ENCODE measurements around the gene SERPINB1.
"Not testable (repeated sequence)": the region's sequence is repeated elsewhere in the genome, so short reads cannot be mapped to it uniquely, and the experiment has no call there.

Gene SERPINB1

DNA sequence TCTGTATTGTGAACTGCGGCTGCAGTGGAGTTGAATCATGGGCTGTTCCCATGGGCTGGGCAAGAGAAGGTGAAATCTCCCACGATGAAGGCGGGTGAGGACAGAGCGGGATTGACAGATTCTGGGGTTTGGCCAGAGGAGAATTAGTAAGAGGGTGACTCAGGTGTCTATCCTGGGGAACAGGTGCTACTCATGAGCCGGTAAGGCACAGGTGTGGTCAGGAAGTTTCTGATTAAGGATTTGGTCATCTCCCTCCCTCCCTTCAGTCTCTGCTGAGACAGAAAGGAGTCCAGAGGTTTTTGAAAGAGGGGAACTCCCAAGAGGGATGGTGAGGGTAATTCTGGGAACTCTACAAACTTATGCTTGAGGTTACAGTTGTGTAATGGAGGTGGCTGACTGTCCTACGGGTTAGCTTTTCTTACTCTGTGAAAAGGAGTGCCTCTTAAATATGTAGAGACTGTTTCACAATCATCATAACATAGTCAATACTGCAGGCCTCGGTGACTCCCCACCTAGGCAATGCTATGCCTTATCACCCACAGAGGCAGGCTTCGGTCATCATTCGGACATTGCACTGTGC is 31.5 kb downstream of the SERPINB1 start:
- DNase-seq, result no peak

DNA sequence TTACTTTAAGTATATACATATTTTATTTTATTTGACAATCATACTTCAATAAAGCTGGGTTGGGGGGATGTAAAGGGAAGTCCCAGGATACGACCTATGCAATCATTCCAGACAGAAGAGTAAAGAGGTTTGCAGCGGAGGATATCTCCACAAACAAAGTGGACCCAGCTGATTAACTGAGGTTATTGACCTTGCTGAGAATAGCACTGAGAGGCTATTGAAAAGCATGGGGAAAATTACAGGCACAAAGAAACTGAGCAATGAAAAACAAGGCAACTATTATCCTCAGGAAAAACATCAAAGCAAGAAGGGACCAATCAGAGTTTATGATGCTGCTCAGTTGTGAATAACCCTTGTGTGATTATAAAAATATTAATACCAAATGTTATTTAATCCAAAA is 32.6 kb downstream of the SERPINB1 start:
- DNase-seq, result no peak

DNA sequence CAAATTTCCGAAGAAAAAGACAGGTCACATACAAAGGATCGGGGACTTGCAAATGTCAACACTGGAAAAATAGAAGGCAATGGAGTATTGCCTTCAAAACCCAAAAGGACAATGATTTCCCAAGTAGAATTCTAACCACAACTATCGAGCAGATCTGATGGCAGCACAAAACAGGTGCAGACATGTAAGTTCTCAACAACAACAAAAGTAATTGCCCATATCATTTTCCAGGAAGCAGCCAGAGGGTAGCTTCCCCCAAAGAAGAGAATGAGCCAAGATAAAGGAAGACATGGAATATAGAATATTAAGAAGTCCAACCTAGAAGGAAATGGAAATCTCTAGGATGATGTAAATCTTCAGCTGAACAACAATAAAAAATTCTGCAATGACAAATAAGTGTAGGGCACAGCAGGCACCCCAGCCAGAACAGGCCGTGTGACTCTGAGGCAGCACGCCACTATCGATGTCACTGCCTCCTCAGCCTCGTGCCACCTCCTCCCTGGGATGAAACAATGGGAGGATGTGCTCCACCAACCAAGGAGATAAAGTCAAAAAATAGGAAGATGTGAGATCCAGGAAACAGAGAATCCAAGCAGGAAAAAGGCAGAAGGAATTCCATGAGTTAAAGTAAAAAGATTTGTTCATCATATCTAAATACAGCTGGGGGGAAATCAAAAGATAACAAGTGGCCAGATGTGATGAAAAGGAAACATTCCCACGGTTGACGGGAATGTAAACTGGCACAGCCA is 34.1 kb downstream of the SERPINB1 start:
- no peak for DNase-seq

DNA sequence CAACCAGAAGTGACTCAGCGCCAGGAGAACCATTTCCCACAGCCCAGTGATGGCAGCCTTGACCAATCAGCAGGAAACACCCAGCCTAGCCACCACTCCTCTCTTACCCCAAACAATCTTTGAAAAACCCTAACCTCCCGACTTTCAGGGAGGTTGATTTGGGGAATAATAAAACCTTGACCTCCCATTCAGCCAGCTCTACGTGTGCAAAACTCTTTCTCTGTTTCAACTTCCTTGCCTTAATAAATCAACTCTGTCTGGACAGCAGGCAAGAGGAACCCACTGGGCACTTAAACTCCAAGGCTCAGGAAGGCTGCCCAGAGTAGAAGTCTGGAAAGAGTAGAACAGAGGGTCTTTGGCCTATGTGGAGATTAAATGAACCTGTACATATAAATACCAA is 35.0 kb downstream of the SERPINB1 start:
- DNase-seq, result no peak

DNA sequence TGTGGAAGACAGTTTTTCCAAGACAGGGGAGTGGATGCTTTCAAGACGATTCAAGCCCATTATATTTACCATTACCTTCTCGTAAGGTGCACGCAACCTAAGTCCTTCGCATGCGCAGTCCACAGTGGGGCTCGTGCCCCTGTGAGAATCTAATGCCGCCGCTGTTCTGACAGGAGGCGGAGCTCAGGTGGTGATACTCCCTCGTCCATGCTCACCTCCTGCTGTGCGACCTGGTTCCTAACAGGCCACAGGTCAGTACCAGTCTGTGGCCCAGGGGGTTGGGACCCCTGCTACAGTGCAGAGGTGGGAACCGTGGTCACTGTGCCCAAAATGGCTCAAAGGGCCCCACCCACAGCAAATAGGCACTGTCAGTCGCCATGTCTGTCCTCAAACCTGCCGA is 36.6 kb downstream of the SERPINB1 start:
- DNase-seq, result no peak

DNA sequence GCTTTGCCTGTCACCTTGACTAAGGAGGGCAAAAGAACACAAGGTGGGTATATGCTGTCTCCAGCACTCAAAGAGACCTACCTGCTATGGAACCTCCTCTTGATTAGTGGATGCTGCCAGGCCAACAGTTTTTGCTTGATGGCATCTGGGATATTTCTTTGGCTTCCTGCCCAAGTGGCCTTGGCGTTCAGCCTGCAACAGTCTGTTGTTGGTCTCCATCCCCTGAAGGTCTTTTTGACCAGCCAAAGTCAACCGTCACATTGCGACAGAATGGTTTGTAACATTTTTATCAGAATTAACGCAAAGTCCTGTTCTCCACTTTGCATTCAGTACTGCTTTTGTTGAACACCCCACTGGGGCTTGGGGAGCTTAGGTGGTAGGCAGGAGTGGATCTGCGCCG is 37.1 kb downstream of the SERPINB1 start:
- DNase-seq, result no peak

DNA sequence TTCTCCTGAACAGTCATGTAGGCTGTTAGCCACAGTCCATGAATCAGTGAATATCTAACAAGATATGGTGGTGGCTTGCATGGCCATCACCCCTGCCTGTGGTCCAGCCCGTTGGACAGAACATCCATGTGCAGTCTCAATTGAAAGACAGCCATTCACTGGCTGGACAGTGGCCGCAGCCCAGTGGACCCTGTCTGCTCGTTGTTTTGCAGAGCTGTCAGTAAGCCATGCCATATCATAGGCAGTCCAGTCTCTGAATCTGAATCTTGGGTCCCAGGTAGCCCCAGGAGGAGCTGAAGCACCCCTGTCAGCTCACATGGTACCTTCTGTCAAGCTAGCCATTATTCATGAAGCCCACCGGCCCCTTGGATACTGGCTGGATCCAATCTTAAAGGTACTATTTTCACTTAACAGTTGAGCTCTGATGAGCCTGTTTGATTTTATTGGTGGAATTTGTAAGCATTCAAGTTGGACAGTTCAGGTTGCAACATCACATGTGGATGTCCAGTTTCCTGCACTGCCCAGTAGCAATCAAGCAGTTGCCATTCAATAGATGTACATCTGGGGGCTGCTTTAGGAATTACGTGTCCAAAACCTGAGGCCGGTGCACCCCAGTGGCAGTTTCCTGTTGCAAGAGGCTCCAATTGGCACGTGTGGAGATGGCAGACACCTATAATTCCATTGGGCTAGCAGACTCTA is 37.8 kb downstream of the SERPINB1 start:
- DNase-seq, result no peak

DNA sequence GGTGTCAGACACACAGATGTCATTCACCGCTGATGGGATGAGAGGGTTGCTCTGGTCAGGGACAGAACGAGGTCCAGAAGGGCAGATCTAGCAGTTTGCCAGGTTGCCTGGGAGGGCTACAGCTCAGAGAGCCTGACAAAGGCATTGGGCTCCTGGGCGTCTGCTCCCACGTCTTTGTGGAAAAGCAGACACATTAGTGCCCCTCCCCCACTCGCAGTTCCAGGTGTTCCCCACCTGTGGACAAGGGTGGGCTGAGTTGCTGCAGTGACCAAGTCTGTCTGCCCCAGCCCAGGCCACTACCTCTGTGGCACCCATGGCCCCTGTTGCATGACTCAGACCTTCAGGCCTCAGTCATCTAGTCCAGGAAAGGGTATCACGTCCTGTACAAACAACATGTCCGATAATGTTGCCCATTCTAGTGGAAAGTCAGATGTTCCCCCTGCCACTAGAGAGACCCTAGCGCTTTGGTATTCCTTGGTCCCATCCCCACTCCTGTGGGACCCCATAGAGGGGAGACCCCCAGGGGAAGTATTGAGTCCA is 39.1 kb downstream of the SERPINB1 start:
- no peak for DNase-seq

DNA sequence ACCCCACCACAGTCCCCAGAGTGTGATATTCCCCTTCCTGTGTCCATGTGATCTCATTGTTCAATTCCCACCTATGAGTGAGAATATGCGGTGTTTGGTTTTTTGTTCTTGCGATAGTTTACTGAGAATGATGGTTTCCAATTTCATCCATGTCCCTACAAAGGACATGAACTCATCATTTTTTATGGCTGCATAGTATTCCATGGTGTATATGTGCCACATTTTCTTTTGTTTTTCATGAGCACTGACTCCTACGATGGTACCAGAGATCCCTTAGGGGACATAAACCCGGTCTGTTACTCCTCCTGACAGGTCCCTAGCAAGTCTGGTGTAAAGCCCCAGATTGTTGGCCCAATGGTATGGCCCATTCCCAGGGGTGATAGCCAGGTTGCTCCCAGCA is 40.0 kb downstream of the SERPINB1 start:
- not testable (repeated sequence) for DNase-seq

DNA sequence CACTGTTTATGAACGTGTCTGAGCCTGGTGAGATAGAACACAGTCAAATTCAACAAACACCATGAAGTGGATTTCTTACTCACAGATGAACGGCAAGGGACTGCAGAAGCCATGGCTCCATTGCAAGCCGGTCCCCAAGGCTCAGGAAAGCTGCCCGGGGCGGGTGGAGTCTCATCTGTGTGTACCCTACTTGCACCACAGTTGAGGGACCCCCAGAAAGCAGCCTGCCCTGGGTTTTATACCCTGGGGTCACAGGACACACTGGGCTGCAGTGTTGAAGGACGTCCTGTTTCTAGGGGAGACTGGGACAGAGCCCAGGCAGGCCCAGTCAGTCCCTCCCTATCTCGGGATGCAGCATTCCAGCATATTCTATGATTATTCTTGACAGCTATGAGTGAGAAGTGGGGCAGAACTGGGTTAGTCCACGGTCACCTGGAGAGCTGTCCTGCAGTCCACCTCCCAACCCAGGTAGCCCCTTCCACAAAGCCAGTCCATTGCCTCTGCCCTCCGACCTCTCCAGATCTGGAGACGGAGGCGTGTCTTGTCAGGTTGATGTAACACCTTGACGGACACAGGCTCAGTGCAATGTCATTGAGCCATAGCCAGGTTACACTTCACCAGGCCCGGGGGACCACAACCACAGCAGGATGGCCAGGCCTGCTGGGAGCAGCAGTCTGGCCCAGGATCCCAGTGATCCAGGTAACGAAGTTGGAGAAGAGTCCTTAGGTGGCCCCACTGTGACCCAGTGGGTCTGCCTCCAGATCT is 40.9 kb downstream of the SERPINB1 start:
- DNase-seq, result no peak

DNA sequence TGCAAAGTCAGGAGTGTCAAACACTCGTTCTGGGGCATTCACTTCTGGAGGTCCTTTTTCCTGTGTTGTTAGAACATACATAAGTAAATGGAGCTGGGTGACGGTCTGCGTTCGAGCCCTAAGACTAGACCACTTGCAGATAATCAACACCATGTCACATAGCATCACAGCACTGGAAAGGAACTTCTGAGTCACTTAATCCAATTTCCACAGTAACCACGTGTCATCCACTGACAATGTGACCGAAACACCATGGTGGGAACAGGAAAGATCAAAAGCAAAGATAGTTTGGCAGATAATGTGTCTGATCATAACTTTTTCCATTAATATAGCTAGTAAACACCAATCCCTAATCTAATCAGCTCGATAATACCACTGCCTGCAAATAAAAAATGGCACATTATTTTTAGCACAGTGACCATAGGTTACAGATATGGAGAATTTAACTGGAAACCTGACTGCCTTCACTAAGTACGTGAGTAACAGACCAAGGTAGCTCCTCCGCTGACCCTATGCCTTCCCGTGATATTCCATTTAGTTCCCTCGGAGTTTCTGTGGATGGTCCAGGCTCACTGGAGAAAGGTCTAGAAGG is 41.6 kb downstream of the SERPINB1 start:
- no peak for DNase-seq

DNA sequence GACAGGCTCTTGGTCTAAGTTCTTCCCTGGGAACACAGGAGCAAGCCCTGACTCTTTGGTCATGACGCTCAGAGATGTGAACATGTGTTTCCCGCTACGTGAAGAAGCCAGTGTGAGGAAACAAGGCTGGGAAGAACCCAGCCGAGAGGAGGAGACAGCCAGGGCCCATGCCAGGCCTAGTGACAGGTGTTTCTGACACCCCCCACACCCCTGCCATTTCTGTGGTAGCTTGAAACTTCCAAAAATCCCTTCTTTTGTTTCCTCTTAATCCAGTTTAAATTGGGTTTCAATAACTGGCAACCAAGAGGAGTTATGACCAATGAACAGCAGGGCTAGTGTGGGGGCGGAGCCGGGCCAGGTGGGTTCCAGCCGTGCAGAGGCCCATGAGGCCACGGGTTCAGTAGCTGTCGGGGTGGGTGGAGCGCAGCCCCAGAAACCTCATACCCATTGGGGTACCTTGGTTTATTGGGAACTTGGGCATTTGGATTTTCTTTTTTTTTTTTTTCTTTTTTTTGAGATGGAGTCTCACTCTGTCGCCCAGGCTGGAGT is 43.0 kb downstream of the SERPINB1 start:
- DNase-seq, result no peak

DNA sequence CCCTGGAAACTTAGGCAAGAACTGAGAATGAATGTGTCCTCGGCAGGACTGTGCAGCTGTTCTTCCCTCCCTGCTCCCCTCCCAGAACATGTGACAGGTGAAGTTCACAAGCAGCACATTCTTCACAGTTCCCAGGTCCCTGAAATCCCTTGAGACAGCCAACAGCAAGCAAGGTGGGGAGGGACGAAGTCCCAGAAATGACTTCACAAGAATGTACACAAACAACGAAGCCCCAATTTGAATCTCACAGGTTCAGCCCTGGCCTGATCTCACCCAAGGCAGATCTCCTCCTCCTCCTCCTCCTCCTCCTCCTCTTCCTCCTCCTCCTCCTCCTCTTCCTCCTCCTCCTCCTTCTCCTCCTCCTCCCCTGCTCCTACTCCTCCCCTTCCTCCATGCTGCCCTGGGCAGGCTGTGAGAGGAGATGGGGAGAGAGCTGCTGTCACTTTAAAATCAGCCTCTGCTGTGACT is 44.1 kb downstream of the SERPINB1 start:
- DNase-seq, result no peak

DNA sequence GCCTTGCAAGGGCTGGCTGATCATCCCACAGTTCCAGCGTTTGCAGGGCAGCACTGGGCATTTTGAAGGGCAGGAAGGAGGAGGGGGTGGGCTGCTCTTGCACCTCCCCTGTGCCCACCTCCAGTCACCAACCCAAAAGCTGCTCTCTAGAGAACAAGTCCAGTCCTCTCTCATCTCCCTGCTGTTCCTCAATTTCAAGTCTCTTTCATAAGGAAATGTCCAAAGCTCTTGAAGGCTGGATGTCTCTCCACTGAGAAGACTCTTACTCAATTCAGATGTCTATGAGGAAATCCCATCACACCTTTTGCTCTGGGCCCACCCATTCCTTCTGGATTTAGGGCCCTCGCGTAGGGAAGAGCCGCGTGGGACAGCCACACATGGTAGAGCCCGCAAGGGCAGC is 44.8 kb downstream of the SERPINB1 start:
- DNase-seq, result no peak

DNA sequence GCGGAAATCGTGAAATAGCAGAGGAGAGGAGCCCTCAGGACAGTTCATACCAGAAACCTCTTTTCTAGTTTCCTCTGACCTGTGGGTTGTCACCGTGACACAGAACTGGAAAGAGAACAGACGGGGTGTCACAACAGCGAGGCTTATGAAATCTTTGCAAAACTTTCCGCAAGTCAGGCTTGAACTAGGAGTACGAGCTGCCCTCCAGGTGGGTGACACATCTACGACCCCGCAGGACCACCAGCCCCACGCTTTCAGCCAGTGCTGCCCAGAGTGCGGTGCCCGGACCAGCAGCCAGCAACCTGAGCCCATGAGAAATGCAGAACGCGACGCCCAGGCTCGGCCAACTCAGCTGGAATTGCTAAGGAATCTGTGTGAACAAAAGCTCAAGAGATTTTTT is 45.7 kb downstream of the SERPINB1 start:
- DNase-seq, result no peak

DNA sequence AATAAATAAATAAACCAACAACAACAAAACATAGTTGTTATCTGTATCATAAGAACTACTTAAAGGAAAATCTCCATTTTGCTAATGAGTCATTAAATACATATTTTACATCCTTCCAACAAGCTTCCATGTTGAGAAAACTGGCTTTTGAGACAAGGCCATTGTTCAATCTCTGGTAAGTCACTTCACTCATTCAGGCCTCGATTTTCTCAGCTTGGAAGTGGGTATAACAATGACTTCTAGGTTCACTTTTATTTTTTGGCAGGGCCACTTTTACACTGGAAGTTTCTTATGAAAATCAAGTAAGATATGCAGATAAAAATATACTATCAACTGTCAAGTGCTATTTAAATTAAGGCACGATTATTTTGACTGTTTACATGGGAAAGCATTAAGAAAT is 46.5 kb downstream of the SERPINB1 start:
- DNase-seq, result no peak

DNA sequence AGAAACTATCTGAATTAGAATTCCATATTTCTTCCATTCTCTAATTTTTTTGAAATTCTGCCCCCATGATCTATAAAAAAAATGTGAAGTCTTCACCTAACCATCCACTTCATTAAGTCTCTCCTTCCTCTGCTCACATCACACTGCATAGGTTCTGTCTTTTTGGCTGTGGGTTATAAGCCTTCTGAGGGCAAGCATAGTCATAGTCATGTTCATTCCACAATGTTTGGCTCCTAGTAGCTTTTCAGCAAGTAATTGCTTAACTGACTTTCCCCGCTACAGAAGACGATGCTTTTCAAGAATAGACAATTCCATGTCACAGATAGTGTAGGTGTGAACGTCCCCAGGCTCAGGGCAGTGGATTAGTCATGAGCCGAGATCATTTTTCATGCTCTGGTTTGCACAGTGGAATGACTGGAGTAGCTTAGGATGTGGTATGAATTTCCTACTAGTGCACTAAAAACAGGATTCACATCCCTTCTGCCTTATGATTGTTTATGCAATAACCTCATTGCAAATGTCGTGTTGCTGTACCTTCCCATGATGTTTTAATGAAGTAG is 47.4 kb downstream of the SERPINB1 start:
- no peak for DNase-seq

DNA sequence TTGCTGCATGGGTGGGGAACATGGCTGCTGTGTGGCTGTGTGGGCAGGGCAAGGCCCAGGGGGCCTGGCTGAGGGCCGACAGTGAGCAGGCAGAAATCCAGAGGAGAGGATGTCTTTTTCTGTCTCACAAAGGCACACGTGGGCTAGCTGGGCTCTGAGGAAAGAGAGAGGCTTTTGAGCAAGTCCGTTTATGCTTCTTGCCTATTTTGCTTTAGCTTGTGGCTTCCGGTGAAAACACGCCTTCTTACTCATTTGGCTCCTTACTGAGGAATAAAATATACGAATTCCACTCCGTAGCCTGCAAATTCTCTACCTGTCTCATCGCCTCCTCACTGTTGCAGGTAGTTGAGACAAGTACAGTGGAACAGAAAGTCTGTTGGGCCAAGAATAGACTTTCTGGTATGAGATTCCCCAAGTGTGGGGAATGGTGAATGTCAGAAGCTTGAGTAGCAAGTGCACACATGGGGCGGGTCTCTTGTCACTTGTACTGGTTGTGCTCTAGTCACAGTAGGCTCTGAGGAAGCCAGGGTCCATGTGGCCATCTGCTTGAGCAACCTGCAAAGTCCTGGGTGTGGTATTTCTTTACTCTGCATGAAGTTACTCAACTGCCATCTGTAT is 48.0 kb downstream of the SERPINB1 start:
- DNase-seq, result no peak

DNA sequence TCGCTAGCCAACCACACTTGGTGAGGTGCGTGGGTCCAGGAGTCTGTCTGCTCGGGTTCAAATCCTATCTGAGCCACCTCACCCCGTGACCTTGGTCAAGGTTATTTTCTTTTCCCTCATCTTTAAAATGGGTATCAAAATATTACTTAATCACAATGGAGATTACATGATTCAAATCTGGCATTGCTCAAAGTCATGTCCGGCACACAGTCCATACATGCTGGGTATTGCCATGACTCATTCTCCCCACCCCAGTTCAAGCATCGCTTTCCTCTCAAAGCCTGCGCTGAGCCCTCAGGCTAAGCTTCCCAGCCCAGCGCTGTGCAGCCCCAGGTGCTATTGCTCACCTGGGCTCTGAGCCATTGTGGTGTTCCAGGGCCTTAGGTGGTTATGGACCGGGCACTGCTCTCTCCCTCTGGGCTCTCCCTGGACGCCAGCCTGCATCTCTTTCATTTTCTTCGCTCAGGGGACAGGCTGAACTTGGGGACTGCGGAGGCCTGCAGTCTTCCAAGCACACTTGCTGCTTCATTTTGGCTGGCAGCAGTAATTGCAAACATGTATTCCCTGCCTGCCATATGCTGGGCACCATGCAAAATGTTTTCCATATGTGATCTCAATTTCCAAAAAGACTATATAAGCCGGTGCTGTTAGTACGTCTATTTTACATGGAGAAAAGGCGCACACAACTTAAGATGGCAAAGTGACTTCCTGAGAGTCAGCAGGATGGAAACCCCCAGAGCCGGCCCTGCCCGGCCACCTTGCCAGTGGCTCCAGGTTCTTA is 49.1 kb downstream of the SERPINB1 start:
- no peak for DNase-seq

DNA sequence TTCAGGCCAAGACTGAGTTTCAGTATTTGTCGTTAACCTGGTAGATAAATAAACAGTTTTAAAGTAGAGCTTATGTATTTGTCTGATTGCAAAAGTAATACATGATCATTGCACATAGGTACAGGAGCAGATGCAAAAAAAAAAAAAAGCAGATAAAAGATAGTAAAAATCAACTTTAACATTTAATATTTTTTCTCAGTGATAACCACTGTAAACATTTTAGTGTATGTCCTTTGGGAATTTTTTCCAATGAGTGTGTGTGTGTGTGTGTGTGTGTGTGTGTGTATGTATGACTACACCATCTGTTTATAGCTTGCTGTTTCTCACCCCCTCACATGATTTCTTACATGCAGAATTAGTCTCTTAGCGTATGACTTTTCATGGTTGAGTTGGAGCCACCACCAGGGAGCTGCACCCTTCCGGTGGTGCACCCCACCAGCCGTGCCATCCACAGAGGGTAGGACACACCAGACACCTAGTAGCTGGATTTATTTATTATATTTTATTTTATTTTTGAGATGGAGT is 50.2 kb downstream of the SERPINB1 start:
- DNase-seq, result no peak
